ENCODE measurements around the gene TINAGL1.

The TINAGL1 gene, protein sequence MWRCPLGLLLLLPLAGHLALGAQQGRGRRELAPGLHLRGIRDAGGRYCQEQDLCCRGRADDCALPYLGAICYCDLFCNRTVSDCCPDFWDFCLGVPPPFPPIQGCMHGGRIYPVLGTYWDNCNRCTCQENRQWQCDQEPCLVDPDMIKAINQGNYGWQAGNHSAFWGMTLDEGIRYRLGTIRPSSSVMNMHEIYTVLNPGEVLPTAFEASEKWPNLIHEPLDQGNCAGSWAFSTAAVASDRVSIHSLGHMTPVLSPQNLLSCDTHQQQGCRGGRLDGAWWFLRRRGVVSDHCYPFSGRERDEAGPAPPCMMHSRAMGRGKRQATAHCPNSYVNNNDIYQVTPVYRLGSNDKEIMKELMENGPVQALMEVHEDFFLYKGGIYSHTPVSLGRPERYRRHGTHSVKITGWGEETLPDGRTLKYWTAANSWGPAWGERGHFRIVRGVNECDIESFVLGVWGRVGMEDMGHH

DNA sequence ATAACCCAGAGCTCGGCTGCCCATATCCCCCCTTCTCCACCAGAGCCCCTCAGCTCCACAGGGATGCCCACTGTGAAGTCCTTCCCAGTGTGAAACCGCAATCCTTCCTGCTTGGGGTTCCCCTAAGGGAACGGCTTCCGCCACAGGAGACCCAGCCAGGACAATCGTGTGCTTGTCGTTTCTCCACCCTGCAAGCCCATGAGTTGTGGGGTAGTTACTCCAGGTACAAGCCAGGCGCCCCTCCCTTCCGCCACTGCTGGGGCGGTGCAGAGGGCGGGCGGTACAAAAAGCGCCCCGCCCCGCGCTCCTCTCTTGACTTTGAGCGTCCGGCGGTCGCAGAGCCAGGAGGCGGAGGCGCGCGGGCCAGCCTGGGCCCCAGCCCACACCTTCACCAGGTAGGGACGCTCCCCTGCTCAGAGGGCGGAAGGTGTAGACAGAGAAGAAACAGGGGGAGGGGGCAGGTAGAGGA lies at the start of gene TINAGL1:
TINAGL1 (plus strand) TSS at position 315 of the 469 bp plus-strand sequence. CDS start 634 bp downstream, outside the sequence.
- H3K4me3 ChIP-seq (ENCODE audit: low read depth, low read length), result no peak within 1 kb of the TSS
- no peak for DNase-seq (ENCODE audit: low read depth)
- TF ChIP-seq MYC (IDR thresholded peaks at IDR 0.05; ENCODE audit: low read depth, low read length), result no peak
- no peak for TF ChIP-seq POLR2A (IDR thresholded peaks at IDR 0.05; ENCODE audit: extremely low read depth, insufficient read length)
- TF ChIP-seq, protein P1, sequence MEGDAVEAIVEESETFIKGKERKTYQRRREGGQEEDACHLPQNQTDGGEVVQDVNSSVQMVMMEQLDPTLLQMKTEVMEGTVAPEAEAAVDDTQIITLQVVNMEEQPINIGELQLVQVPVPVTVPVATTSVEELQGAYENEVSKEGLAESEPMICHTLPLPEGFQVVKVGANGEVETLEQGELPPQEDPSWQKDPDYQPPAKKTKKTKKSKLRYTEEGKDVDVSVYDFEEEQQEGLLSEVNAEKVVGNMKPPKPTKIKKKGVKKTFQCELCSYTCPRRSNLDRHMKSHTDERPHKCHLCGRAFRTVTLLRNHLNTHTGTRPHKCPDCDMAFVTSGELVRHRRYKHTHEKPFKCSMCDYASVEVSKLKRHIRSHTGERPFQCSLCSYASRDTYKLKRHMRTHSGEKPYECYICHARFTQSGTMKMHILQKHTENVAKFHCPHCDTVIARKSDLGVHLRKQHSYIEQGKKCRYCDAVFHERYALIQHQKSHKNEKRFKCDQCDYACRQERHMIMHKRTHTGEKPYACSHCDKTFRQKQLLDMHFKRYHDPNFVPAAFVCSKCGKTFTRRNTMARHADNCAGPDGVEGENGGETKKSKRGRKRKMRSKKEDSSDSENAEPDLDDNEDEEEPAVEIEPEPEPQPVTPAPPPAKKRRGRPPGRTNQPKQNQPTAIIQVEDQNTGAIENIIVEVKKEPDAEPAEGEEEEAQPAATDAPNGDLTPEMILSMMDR (IDR thresholded peaks at IDR 0.05; ENCODE audit: low read depth, low read length), result no peak
- TF ChIP-seq, protein P2, sequence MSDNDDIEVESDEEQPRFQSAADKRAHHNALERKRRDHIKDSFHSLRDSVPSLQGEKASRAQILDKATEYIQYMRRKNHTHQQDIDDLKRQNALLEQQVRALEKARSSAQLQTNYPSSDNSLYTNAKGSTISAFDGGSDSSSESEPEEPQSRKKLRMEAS (IDR thresholded peaks at IDR 0.05; ENCODE audit: low read depth, low read length), result no peak

- no peak for DNase-seq (ENCODE audit: low read depth)
- no peak overlapping the region for H3K4me3 ChIP-seq (ENCODE audit: low read depth, low read length)
- no peak for TF ChIP-seq POLR2A (IDR thresholded peaks at IDR 0.05; ENCODE audit: extremely low read depth, insufficient read length)
- no peak for TF ChIP-seq MYC (IDR thresholded peaks at IDR 0.05; ENCODE audit: low read depth, low read length)
- TF ChIP-seq, protein P1 (IDR thresholded peaks at IDR 0.05; ENCODE audit: low read depth, low read length), result no peak
- TF ChIP-seq, protein P2 (IDR thresholded peaks at IDR 0.05; ENCODE audit: low read depth, low read length), result no peak
Measured at GRCh38 chr1:31529999-31530684, 46.2 kb upstream of the TINAGL1 start.

DNA sequence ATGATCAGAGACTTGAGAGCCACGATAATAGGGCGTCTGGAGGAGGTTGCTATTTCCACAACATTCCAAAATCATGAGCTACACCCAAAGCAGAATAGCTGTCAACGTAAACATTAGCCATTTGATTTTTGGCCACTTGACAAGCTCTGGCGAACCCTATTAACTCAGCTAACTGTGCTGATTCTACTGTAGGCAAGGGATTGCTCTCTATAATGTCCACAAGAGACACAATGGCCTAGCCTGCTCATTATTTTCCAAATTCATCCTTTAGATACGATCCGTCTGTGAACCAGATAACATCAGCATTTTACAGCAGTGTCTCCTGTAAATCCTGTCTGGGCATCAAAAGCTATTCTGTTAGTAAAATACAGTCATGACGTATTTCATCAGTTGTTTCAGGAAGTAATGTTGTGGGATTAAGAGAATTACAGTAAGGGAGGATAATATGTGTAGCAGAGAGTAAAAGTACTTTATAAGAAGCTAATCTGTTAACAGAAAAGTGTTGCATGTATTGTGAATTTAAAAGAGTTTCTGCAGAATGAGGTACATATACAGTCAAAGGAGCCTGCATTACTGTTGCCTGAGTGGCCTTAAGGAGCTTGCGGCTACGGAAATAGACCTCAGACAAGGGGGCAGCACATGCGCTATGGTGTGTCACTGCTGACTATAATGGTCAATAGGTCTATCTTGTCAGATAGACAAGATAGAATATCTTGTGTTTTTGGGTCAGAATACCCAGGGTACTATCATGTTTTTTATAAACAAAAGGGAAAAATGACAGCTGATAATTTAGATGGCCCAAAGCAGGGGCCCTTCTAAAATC lies 44.9 kb upstream of the TINAGL1 start:
- no peak for DNase-seq (ENCODE audit: low read depth)
- TF ChIP-seq, protein P2 (IDR thresholded peaks at IDR 0.05; ENCODE audit: low read depth, low read length), result no peak
- no peak for TF ChIP-seq MYC (IDR thresholded peaks at IDR 0.05; ENCODE audit: low read depth, low read length)
- no peak for TF ChIP-seq POLR2A (IDR thresholded peaks at IDR 0.05; ENCODE audit: extremely low read depth, insufficient read length)
- H3K4me3 ChIP-seq (ENCODE audit: low read depth, low read length), result no peak overlapping the region

DNA sequence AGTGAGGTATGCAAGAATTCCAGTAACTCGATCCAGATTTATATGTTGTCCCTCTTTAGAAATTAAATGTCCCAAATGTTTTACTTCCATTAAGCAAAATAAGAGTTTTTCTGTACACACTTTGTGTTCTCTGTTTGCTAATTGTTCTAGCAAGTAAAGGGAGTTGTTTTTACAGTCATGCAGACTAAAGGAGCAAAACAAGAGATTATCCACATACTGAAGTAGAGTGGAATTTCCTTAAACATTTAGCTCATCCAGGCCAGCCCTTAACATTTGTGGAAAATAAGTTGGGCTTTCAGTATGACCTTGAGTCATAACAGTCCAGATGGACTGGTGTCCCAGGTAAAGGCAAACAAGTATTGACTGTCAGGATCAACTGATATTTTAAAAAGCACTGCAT lies 44.1 kb upstream of the TINAGL1 start:
- no peak for TF ChIP-seq POLR2A (IDR thresholded peaks at IDR 0.05; ENCODE audit: extremely low read depth, insufficient read length)

GRCh38 chr1:31535561-31535960 lies 40.8 kb upstream of the TINAGL1 start:
- TF ChIP-seq, protein P2 (IDR thresholded peaks at IDR 0.05; ENCODE audit: low read depth, low read length), result no peak
- TF ChIP-seq MYC (IDR thresholded peaks at IDR 0.05; ENCODE audit: low read depth, low read length) (no peak), POLR2A (IDR thresholded peaks at IDR 0.05; ENCODE audit: extremely low read depth, insufficient read length) (no peak)
- TF ChIP-seq, protein P1 (IDR thresholded peaks at IDR 0.05; ENCODE audit: low read depth, low read length), result no peak
- H3K4me3 ChIP-seq (ENCODE audit: low read depth, low read length), result no peak overlapping the region
- no peak for DNase-seq (ENCODE audit: low read depth)

More for the DNA sequence above, 44.1 kb upstream of the TINAGL1 start:
- no peak overlapping the region for H3K4me3 ChIP-seq (ENCODE audit: low read depth, low read length)
- no peak for DNase-seq (ENCODE audit: low read depth)

- TF ChIP-seq, protein P2 (IDR thresholded peaks at IDR 0.05; ENCODE audit: low read depth, low read length), result no peak
- TF ChIP-seq, protein P1 (IDR thresholded peaks at IDR 0.05; ENCODE audit: low read depth, low read length), result no peak
- TF ChIP-seq MYC (IDR thresholded peaks at IDR 0.05; ENCODE audit: low read depth, low read length) (no peak), POLR2A (IDR thresholded peaks at IDR 0.05; ENCODE audit: extremely low read depth, insufficient read length) (no peak)
- no peak for DNase-seq (ENCODE audit: low read depth)
Measured at GRCh38 chr1:31539329-31539728, 37.0 kb upstream of the TINAGL1 start.

More at GRCh38 chr1:31539329-31539728, 37.0 kb upstream of the TINAGL1 start:
- no peak overlapping the region for H3K4me3 ChIP-seq (ENCODE audit: low read depth, low read length)
